Mucosa of descending colon (tissue), 3 donors: ENCODE results near the gene EXT2. TPM values are rescaled to one million over a fixed set of nuclear protein-coding genes. Genes with fewer than 3 reads are reported as not detected.

Experiments
- ATAC-seq: fragments of 200-7000 bp; cut with Tn5 transposase; one replicate; pipeline ENCODE4 v1.9.1; 2020; ENCODE audit warnings: mild to moderate bottlenecking, moderate library complexity
- DNase-seq, 3 donors: peaks; one replicate each; pipeline ENCODE4 v3.0.0-alpha.2; 2020
- H3K36me3 ChIP-seq: fragments of 200-600 bp; one replicate; pipeline ENCODE4 v1.8.0; 2021; ENCODE audit warnings: low read depth, mild to moderate bottlenecking
- H3K4me1 ChIP-seq: fragments of 200-600 bp; one replicate; pipeline ENCODE4 v1.8.0; 2021; ENCODE audit warnings: low read depth, mild to moderate bottlenecking
- H3K4me3 ChIP-seq: fragments of 200-600 bp; one replicate; pipeline ENCODE4 v1.8.0; 2021; ENCODE audit warnings: mild to moderate bottlenecking
- H3K9me3 ChIP-seq: fragments of 200-600 bp; one replicate; pipeline ENCODE4 v1.8.0; 2021; ENCODE audit warnings: mild to moderate bottlenecking
- CTCF ChIP-seq: fragments of 200-600 bp; IDR thresholded peaks from one replicate; pipeline ENCODE4 v1.8.0; 2022; ENCODE audit warnings: antibody characterized with exemption, mild to moderate bottlenecking
- intact Hi-C, 2 donors: fragments of 100-400 bp; cut with DNase I in 1 of 2; cut with micrococcal nuclease in 1 of 2; formaldehyde crosslinking; loops; one replicate each; pipeline versions ENCODE4 v1.11.0 to v1.11.1; 2022; cut with DNase I, micrococcal nuclease
- total RNA-seq, 3 donors: library from RNA; stranded (reverse); fragmentation: NEBNext Ultra II Directional in 2 of 3; extraction: Animal tissue kit (Norgen Biotek cat#: 25700) in 2 of 3; gene quantifications; one replicate each; pipeline versions ENCODE4 v1.2.1 to v1.2.4, GENCODE V29; 2021 to 2023
- donor health status: DM: no; HTN: no; CAD: no; lungs with moderate emphysema.
- donor health status: DM: no; HTN: no; CAD: no.
- donor health status: DM: no; HTN: yes; CAD: no.

The EXT2 gene
- total RNA-seq, 3 donors from 2014 or later = 53.3 to 59.7 (median 57.2) TPM

DNA sequence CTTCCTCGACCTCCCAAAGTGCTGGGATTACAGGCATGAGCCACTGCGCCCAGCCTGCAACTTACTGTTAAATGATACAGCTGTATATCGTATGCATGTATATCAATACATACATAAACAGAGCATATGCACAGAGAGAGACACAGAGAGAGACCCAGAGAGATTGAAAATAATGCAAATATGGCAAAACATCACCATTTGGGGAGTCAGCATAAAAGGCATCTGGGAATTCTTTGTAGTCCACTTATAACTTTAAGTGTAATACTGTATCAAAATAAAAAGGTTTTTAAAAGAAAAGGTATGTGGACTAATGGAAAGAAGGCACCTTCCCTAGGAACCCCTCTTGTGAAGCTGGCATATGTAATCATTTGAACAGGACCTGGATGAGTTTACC lies 192.7 kb downstream of the EXT2 start:
- TF ChIP-seq CTCF = no peak
- Histone ChIP-seq H3K4me3 (no peak overlapping the region), H3K36me3 (no peaks in the 10 kb centered on the region), H3K9me3 (no peaks in the 10 kb centered on the region), H3K4me1 (no peaks in the 10 kb centered on the region)
- ATAC-seq = no peak
- no peak for DNase-seq
- intact Hi-C loops = loop anchor here in 1 of 2 donors (5.0 to 10.0 kb wide), 2 partner anchors 249 to 327 kb away; no protein-coding TSS in a partner anchor

DNA sequence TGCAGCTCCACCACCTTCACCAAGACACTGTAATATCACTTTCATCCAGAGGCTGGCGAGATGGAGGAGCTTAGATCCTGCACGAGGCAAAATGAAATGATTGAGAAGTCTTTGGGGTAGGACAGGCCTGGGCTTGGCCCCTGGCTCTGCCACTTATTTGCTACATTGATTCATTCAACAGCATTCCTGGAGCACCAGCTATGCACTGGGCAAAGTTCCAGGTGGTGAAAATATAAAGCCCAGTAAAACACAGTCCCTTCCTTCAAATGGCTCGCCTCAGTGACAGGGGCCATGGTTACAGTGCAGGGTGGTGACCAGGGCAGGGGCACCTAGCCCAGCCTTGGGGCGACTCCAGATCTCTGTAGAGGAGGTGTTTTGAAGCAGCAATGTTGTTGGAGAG lies 194.7 kb downstream of the EXT2 start:
- intact Hi-C loops = no loop called here
- no peak for ATAC-seq
- H3K36me3 ChIP-seq = no peaks in the 10 kb centered on the region
- no peak overlapping the region for H3K4me3 ChIP-seq
- no peaks in the 10 kb centered on the region for H3K4me1 ChIP-seq
- no peaks in the 10 kb centered on the region for H3K9me3 ChIP-seq
- no peak for TF ChIP-seq CTCF
- no peak for DNase-seq

Other genes with a start within 250 kb of the EXT2 start
- gene ALKBH3, start 214.8 kb upstream of the EXT2 start, total RNA-seq = 10 to 100 TPM; 18.9 to 27.7 (median 27.0) TPM
- 10 to 100 TPM; 13.0 to 42.0 (median 21.0) TPM for gene C11orf96, start 153.0 kb upstream of the EXT2 start, total RNA-seq
- gene ACCSL, start 47.7 kb upstream of the EXT2 start, total RNA-seq = not detected
- 10 to 100 TPM; 22.9 to 40.2 (median 30.8) TPM for gene ACCS, start 29.4 kb upstream of the EXT2 start, total RNA-seq
- not detected for gene ALX4, start 214.5 kb downstream of the EXT2 start, total RNA-seq